DND-41 (cell line): ENCODE results near the gene EXD3.

Source experiments
- ATAC-seq: fragments of 200-7000 bp; cut with Tn5 transposase; 3 replicates; pipeline ENCODE4 v1.9.1; 2021; ENCODE audit warnings: low read depth; ENCODE audit not compliant: insufficient read depth
- DNase-seq: peaks from one replicate; pipeline ENCODE4 v3.0.0-alpha.2; 2020
- H2AFZ ChIP-seq: 2 replicates; pipeline ENCODE4 v1.6.0; 2012; ENCODE audit warnings: low read depth, low read length
- H3K27ac ChIP-seq: 2 replicates; pipeline ENCODE4 v1.5.1; 2012; ENCODE audit warnings: low read length, inconsistent platforms
- H3K27me3 ChIP-seq: fragments of 200-600 bp; sonication (generic); 2 replicates; pipeline ENCODE4 v1.6.0; 2012; ENCODE audit warnings: low read length, mild to moderate bottlenecking, inconsistent platforms; ENCODE audit not compliant: insufficient read depth, poor library complexity
- H3K36me3 ChIP-seq: 2 replicates; pipeline ENCODE4 v1.5.1; 2012; ENCODE audit warnings: low read length, inconsistent platforms; ENCODE audit not compliant: insufficient read depth
- H3K4me1 ChIP-seq: 2 replicates; pipeline ENCODE4 v1.5.1; 2012; ENCODE audit warnings: mild to moderate bottlenecking, low read length; ENCODE audit not compliant: insufficient read depth
- H3K4me2 ChIP-seq: 2 replicates; pipeline ENCODE4 v1.6.0; 2012; ENCODE audit warnings: mild to moderate bottlenecking, moderate library complexity, low read length, inconsistent platforms; ENCODE audit not compliant: insufficient read depth
- H3K4me3 ChIP-seq, 2 experiments: fragments of 200-600 bp in 1 of 2; shearing (Covaris generic) in 1 of 2; 2 replicates each; pipeline ENCODE4 v1.5.1; 2012 to 2016; ENCODE audit warnings: inconsistent platforms in 2 of 2, low read length in 2 of 2, mild to moderate bottlenecking in 2 of 2, low read depth in 1 of 2, moderate library complexity in 1 of 2
- H3K79me2 ChIP-seq: 2 replicates; pipeline ENCODE4 v1.6.0; 2012; ENCODE audit warnings: low read length, inconsistent platforms; ENCODE audit not compliant: insufficient read depth
- H3K9ac ChIP-seq: 2 replicates; pipeline ENCODE4 v1.6.0; 2012; ENCODE audit warnings: low read depth, mild to moderate bottlenecking, inconsistent platforms, low read length, moderate library complexity
- H3K9me3 ChIP-seq: 2 replicates; pipeline ENCODE4 v1.5.1; 2012; ENCODE audit warnings: low read length, moderate library complexity, mild to moderate bottlenecking, inconsistent platforms; ENCODE audit not compliant: insufficient read depth, severe bottlenecking
- H4K20me1 ChIP-seq: 2 replicates; pipeline ENCODE4 v1.6.0; 2012; ENCODE audit warnings: low read length; ENCODE audit not compliant: insufficient read depth
- EZH2 ChIP-seq: IDR thresholded peaks from 3 replicates; pipeline ENCODE4 v1.6.1; 2012; ENCODE audit warnings: borderline replicate concordance, low read depth, mild to moderate bottlenecking, moderate library complexity, low read length, inconsistent platforms; ENCODE audit not compliant: severe bottlenecking
- TF ChIP-seq, protein P1 (sequence below): IDR thresholded peaks from 2 replicates; pipeline ENCODE4 v1.5.1; 2012; ENCODE audit warnings: borderline replicate concordance, low read length, moderate library complexity, mild to moderate bottlenecking; ENCODE audit not compliant: poor library complexity, severe bottlenecking; ENCODE audit errors: extremely low read depth

Gene EXD3

DNA sequence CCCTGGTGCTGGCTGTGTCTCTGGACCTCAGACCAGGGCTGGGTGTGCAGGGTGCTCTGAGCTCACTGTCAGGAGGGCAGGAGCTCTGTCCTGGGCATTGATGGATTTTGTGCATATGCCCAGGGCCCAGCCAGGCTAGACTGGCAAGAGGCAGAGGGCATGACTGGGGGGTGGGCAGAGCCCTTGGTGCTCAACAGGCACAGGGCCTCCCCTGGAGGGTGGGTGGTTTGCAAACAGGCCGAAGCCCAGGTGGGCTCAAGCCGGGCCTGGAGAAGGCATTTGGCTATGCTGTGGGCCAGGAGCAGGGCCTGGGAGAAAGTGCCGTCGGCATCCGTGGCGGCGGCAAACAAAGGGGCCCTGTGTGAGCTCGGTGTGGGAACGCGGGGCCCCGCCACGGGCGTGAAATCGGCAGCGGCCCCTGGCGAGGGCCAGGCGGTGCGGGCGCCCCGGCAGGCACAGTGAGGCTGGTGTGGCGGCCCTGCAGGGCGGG, 119.0 kb downstream of the EXD3 start:
- H3K27me3 ChIP-seq: no peaks in the 10 kb centered on the region
- no peak for ATAC-seq
- no peak overlapping the region for H3K4me3 ChIP-seq
- no peaks in the 10 kb centered on the region for H4K20me1 ChIP-seq
- TF ChIP-seq EZH2: no peak
- TF ChIP-seq, protein P1, sequence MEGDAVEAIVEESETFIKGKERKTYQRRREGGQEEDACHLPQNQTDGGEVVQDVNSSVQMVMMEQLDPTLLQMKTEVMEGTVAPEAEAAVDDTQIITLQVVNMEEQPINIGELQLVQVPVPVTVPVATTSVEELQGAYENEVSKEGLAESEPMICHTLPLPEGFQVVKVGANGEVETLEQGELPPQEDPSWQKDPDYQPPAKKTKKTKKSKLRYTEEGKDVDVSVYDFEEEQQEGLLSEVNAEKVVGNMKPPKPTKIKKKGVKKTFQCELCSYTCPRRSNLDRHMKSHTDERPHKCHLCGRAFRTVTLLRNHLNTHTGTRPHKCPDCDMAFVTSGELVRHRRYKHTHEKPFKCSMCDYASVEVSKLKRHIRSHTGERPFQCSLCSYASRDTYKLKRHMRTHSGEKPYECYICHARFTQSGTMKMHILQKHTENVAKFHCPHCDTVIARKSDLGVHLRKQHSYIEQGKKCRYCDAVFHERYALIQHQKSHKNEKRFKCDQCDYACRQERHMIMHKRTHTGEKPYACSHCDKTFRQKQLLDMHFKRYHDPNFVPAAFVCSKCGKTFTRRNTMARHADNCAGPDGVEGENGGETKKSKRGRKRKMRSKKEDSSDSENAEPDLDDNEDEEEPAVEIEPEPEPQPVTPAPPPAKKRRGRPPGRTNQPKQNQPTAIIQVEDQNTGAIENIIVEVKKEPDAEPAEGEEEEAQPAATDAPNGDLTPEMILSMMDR: no peak
- H3K9ac ChIP-seq: no peak overlapping the region
- H3K4me1 ChIP-seq: no peaks in the 10 kb centered on the region
- H3K27ac ChIP-seq: no peak overlapping the region
- DNase-seq: no peak
- no peak overlapping the region for H2AFZ ChIP-seq
- no peaks in the 10 kb centered on the region for H3K79me2 ChIP-seq
- no peak overlapping the region for H3K4me2 ChIP-seq
- no peaks in the 10 kb centered on the region for H3K9me3 ChIP-seq
- H3K36me3 ChIP-seq: no peaks in the 10 kb centered on the region

DNA sequence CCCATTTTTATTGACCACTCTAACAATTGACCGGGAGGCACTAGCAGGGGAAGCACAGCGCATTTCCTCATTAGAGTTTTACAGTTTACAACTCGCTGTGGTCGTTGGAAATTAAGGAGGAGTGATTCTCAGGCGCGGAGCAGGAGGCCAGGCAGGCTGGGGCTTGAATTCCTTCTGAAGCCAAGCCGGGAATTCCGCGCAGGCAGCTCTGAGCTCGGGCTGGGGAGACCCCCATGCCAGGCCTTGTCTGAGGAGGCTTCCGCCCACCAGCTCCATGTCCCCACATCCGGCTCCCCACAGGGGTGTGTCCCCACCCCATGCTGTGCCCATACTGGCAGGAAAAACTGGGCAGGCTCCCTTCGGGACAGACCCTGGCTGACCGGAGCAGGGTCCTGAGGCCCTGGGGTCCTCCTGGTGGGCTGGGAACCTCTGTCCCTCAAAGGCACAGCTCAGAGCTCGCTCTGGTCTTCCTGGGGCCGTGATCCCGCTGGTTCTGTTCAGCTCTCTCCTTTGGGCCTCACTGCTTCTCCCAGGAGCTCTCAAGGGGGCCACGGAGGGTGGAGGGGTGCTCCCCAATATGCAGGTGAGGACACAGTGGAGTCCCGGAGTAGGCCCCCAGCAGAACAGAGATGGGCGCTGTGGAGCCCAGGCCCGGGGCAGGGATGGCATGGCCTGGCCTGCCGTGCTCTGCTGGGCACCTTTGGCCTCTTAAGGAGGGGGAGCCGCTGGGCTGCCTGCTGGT, 119.6 kb downstream of the EXD3 start:
- DNase-seq: no peak
- Histone ChIP-seq H3K27ac (no peak overlapping the region), H3K27me3 (no peaks in the 10 kb centered on the region), H3K9ac (no peak overlapping the region), H4K20me1 (no peaks in the 10 kb centered on the region), H3K4me1 (no peaks in the 10 kb centered on the region), H3K36me3 (no peaks in the 10 kb centered on the region), H3K4me2 (no peak overlapping the region), H3K4me3 (no peak overlapping the region), H2AFZ (no peak overlapping the region), H3K9me3 (no peaks in the 10 kb centered on the region), H3K79me2 (no peaks in the 10 kb centered on the region)
- no peak for ATAC-seq
- TF ChIP-seq, protein P1: no peak
- no peak for TF ChIP-seq EZH2

DNA sequence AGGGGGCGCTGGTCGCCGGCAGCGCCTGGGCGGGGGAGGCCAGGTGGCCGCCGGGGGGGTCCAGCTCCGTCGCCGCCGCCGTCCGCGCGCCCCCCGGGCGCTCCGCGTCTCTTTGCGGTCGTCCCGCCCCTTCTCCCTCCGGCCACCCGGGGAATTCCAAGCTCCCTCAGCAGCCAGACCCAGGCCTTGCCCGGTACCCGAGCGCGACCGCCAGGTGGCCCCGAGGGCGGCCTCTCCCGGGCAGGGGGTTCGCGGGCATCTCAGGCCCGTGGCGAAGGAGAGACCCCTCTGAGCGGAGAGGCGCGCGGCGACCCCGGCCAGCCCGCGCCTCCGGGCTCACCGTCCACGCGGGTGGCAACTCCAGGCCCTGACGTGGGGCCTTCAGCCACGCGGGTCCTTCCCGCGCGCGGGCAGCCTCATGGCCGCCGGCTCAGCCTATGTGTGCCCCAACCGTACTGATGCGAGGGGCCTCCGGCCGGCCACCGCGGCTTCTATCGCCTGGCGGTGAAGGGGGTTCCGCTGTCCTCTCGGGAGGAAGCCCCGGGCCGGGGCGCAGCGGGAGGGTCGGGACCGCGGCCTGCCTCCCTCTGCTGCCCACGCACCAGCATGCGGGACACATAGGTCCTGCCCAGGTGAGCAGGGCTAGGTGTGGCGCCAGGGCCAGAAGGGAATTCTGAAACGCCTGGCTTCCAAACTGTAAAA, 120.4 kb downstream of the EXD3 start:
- Histone ChIP-seq H3K27me3 (no peaks in the 10 kb centered on the region), H3K4me3 (no peak overlapping the region), H3K9ac (no peak overlapping the region), H4K20me1 (no peaks in the 10 kb centered on the region), H3K4me1 (no peaks in the 10 kb centered on the region), H3K9me3 (no peaks in the 10 kb centered on the region), H3K79me2 (no peaks in the 10 kb centered on the region), H3K4me2 (no peak overlapping the region), H3K36me3 (no peaks in the 10 kb centered on the region), H3K27ac (no peak overlapping the region), H2AFZ (no peak overlapping the region)
- ATAC-seq (no peak), DNase-seq (no peak)
- TF ChIP-seq, protein P1: no peak
- no peak for TF ChIP-seq EZH2
